Loucy (cell line): Measurements from ENCODE around the gene SUGP2.

Source experiments
- CTCF ChIP-seq: fragments of 200-600 bp; sonication (generic); conservative IDR thresholded peaks from 2 replicates; pipeline ENCODE4 v1.5.1; 2014; ENCODE audit warnings: mild to moderate bottlenecking, antibody characterized with exemption, low read length
- EZH2phosphoT487 ChIP-seq: fragments of 200-600 bp; IDR thresholded peaks from 2 replicates; pipeline ENCODE4 v1.6.1; 2018; ENCODE audit warnings: antibody characterized with exemption, mild to moderate bottlenecking, moderate library complexity, borderline replicate concordance

- TF ChIP-seq CTCF = no peak
- no peak for TF ChIP-seq EZH2phosphoT487
Observed at GRCh38 chr19:19055701-19056100, 22.4 kb upstream of the SUGP2 start.
